ENCODE measurements around the gene SYCP3. TPM values are rescaled to one million over a fixed set of nuclear protein-coding genes. Genes with fewer than 3 reads are reported as not detected.
A peak's percentile ranks its signal among the peaks of the same experiment; 100 is the strongest.

Gene SYCP3
- total and polyA plus RNA-seq, 2 of the 13 experiments (the other 11 are each of a cell fraction or from before 2014, with no cell fraction given): not detected

DNA sequence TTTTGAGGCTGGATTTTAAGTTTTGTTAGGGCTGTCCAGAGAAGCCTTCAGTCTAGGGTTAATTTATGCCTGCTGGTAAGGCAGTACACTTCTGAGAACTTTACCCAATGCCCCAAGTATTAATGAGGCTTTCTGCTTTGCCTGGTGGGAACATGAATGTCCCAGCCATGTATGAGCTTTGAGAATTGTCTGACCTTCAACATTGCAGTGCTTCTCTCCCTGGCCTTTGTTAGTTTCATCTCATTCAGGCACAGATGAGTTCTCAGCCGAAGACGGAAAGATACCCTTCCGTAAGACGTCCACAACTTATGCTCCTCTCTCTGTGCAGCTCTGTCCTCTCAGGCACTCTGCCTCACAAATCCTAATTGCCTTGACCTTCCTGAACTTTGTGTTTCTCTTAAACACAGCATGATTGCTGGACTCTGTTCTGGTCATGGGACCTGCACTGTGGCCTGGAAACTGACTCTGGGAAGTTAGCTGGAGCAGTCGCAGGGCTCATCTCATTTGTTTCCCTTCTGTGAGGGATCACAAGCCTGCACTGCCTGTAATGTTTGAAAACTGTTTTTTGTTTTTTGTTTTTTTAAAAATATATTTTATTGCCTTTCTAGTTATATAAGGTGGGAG lies 26.1 kb downstream of the SYCP3 start (continued):
- TF ChIP-seq, protein P1, sequence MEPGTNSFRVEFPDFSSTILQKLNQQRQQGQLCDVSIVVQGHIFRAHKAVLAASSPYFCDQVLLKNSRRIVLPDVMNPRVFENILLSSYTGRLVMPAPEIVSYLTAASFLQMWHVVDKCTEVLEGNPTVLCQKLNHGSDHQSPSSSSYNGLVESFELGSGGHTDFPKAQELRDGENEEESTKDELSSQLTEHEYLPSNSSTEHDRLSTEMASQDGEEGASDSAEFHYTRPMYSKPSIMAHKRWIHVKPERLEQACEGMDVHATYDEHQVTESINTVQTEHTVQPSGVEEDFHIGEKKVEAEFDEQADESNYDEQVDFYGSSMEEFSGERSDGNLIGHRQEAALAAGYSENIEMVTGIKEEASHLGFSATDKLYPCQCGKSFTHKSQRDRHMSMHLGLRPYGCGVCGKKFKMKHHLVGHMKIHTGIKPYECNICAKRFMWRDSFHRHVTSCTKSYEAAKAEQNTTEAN (CRISPR knock-in tag; conservative IDR thresholded peaks at IDR 0.05): no peak; the same call in 1 of the 2 replicates
- TF ChIP-seq, protein P2, sequence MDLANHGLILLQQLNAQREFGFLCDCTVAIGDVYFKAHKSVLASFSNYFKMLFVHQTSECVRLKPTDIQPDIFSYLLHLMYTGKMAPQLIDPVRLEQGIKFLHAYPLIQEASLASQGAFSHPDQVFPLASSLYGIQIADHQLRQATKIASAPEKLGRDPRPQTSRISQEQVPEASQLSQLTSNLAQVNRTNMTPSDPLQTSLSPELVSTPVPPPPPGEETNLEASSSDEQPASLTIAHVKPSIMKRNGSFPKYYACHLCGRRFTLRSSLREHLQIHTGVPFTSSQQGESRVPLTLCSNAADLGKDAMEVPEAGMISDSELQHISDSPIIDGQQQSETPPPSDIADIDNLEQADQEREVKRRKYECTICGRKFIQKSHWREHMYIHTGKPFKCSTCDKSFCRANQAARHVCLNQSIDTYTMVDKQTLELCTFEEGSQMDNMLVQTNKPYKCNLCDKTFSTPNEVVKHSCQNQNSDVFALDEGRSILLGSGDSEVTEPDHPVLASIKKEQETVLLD (CRISPR knock-in tag; IDR thresholded peaks at IDR 0.05; ENCODE audit: low read depth): no peak
- TF ChIP-seq ZNF792 (CRISPR knock-in tag; IDR thresholded peaks at IDR 0.05) (0 out of 2 replicates have a peak, but pooled peaks have one; percentile 31), MXI1 (IDR thresholded peaks at IDR 0.05; ENCODE audit: borderline replicate concordance, low read depth, low read length) (peak; percentile 40; the same call in 1 of the 3 replicates), ATRX (CRISPR knock-in tag; IDR thresholded peaks at IDR 0.05; ENCODE audit: borderline replicate concordance) (no peak), ZMAT3 (CRISPR knock-in tag; conservative IDR thresholded peaks at IDR 0.05) (0 out of 2 replicates have a peak, but pooled peaks have one; percentile 49), DMAP1 (CRISPR knock-in tag; IDR thresholded peaks at IDR 0.05) (peak; percentile 59; the same call in 1 of the 2 replicates), HNRNPH1 (optimal IDR thresholded peaks at IDR 0.05; ENCODE audit: low read depth, low read length) (no peak), ZNF232 (CRISPR knock-in tag; IDR thresholded peaks at IDR 0.05; ENCODE audit: borderline replicate concordance) (no peak), RAD51 (IDR thresholded peaks at IDR 0.05; ENCODE audit: borderline replicate concordance) (no peak), KDM6A (CRISPR knock-in tag; IDR thresholded peaks at IDR 0.05; ENCODE audit: low read depth) (peak; percentile 27; the same call in 1 of the 2 replicates), ZNF510 (CRISPR knock-in tag; IDR thresholded peaks at IDR 0.05; ENCODE audit: low read depth) (no peak), NFATC3 (CRISPR knock-in tag; IDR thresholded peaks at IDR 0.05) (no peak), ZNF674 (CRISPR knock-in tag; IDR thresholded peaks at IDR 0.05; ENCODE audit: low read depth) (no peak), RELA (CRISPR knock-in tag; IDR thresholded peaks at IDR 0.05) (no peak)
- TF ChIP-seq, protein P3, sequence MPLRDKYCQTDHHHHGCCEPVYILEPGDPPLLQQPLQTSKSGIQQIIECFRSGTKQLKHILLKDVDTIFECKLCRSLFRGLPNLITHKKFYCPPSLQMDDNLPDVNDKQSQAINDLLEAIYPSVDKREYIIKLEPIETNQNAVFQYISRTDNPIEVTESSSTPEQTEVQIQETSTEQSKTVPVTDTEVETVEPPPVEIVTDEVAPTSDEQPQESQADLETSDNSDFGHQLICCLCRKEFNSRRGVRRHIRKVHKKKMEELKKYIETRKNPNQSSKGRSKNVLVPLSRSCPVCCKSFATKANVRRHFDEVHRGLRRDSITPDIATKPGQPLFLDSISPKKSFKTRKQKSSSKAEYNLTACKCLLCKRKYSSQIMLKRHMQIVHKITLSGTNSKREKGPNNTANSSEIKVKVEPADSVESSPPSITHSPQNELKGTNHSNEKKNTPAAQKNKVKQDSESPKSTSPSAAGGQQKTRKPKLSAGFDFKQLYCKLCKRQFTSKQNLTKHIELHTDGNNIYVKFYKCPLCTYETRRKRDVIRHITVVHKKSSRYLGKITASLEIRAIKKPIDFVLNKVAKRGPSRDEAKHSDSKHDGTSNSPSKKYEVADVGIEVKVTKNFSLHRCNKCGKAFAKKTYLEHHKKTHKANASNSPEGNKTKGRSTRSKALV (CRISPR knock-in tag; IDR thresholded peaks at IDR 0.05): 0 out of 2 replicates have a peak, but pooled peaks have one; percentile 47
- TF ChIP-seq, protein P4, sequence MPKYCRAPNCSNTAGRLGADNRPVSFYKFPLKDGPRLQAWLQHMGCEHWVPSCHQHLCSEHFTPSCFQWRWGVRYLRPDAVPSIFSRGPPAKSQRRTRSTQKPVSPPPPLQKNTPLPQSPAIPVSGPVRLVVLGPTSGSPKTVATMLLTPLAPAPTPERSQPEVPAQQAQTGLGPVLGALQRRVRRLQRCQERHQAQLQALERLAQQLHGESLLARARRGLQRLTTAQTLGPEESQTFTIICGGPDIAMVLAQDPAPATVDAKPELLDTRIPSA (CRISPR knock-in tag; IDR thresholded peaks at IDR 0.05; ENCODE audit: borderline replicate concordance): no peak
- TF ChIP-seq, protein P5, sequence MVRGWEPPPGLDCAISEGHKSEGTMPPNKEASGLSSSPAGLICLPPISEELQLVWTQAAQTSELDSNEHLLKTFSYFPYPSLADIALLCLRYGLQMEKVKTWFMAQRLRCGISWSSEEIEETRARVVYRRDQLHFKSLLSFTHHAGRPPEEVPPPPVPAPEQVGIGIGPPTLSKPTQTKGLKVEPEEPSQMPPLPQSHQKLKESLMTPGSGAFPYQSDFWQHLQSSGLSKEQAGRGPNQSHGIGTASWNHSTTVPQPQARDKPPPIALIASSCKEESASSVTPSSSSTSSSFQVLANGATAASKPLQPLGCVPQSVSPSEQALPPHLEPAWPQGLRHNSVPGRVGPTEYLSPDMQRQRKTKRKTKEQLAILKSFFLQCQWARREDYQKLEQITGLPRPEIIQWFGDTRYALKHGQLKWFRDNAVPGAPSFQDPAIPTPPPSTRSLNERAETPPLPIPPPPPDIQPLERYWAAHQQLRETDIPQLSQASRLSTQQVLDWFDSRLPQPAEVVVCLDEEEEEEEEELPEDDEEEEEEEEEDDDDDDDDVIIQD (CRISPR knock-in tag; IDR thresholded peaks at IDR 0.05; ENCODE audit: low read depth): peak; percentile 91
- TF ChIP-seq, protein P6, sequence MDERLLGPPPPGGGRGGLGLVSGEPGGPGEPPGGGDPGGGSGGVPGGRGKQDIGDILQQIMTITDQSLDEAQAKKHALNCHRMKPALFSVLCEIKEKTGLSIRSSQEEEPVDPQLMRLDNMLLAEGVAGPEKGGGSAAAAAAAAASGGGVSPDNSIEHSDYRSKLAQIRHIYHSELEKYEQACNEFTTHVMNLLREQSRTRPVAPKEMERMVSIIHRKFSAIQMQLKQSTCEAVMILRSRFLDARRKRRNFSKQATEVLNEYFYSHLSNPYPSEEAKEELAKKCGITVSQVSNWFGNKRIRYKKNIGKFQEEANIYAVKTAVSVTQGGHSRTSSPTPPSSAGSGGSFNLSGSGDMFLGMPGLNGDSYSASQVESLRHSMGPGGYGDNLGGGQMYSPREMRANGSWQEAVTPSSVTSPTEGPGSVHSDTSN (CRISPR knock-in tag; IDR thresholded peaks at IDR 0.05): no peak
